SK-N-SH treated with all-trans-retinoic acid at 6 μM for 48 hours (cell line): ENCODE measurements around the gene AAR2.

Experiments used
- ARNTL ChIP-seq: fragments of 450-650 bp; formaldehyde crosslinking; IDR thresholded peaks from 2 replicates; pipeline ENCODE4 v1.5.0; 2020; ENCODE audit warnings: low read depth, mild to moderate bottlenecking, moderate library complexity, borderline replicate concordance
- CSDC2 ChIP-seq: fragments of 250-450 bp; sonication (Bioruptor Pico); IDR thresholded peaks from 2 replicates; pipeline ENCODE4 v1.5.0; 2020; ENCODE audit warnings: mild to moderate bottlenecking, moderate library complexity
- OSR1 ChIP-seq: fragments of 250-450 bp; sonication (Bioruptor Pico); IDR thresholded peaks from 2 replicates; pipeline ENCODE4 v1.8.0; 2022; ENCODE audit warnings: moderate library complexity, mild to moderate bottlenecking, inconsistent platforms
- RARB ChIP-seq: fragments of 250-450 bp; sonication (Bioruptor Pico); IDR thresholded peaks from 2 replicates; pipeline ENCODE4 v1.8.0; 2021; ENCODE audit warnings: mild to moderate bottlenecking, moderate library complexity
- SNAI2 ChIP-seq: fragments of 250-450 bp; sonication (Bioruptor Pico); IDR thresholded peaks from 2 replicates; pipeline ENCODE4 v1.5.0; 2020; ENCODE audit warnings: mild to moderate bottlenecking, moderate library complexity
- ZFP3 ChIP-seq: fragments of 250-450 bp; sonication (Bioruptor Pico); IDR thresholded peaks from 2 replicates; pipeline ENCODE4 v1.5.0; 2020; ENCODE audit warnings: mild to moderate bottlenecking, moderate library complexity
- ZNF8 ChIP-seq: fragments of 450-650 bp; formaldehyde crosslinking; IDR thresholded peaks from 2 replicates; pipeline ENCODE4 v1.5.0; 2020; ENCODE audit warnings: mild to moderate bottlenecking, moderate library complexity
- TF ChIP-seq, protein P1 (sequence below): fragments of 250-450 bp; sonication (Bioruptor Pico); IDR thresholded peaks from 2 replicates; pipeline ENCODE4 v1.5.1; 2021; ENCODE audit warnings: mild to moderate bottlenecking, moderate library complexity
- TF ChIP-seq, protein P2 (sequence below): fragments of 250-450 bp; sonication (Bioruptor Pico); IDR thresholded peaks from 2 replicates; pipeline ENCODE4 v1.5.1; 2020; ENCODE audit warnings: low read depth, mild to moderate bottlenecking, moderate library complexity
- TF ChIP-seq, protein P3 (sequence below): fragments of 250-450 bp; sonication (Bioruptor Pico); IDR thresholded peaks from 2 replicates; pipeline ENCODE4 v1.8.0; 2020; ENCODE audit warnings: mild to moderate bottlenecking, moderate library complexity, borderline replicate concordance

DNA sequence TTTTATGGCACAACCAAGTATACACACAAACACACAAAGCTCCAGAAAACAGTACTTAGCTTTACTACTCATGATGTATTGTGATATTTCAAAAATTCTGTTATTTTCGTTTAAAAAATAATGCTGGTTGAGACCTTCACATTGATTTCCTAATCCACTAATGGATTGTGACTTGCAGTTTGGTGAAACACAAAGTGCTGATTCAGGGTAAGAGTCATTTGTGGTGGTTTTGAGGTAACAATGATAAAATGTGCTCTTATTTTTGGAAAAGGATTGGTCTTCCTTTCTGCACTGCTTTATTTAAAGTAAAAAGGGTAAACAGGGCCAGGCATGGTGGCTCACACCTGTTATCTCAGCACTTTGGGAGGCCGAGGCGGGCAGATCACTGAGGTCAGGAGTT is 1.9 kb downstream of the AAR2 start:
- TF ChIP-seq, protein P1, sequence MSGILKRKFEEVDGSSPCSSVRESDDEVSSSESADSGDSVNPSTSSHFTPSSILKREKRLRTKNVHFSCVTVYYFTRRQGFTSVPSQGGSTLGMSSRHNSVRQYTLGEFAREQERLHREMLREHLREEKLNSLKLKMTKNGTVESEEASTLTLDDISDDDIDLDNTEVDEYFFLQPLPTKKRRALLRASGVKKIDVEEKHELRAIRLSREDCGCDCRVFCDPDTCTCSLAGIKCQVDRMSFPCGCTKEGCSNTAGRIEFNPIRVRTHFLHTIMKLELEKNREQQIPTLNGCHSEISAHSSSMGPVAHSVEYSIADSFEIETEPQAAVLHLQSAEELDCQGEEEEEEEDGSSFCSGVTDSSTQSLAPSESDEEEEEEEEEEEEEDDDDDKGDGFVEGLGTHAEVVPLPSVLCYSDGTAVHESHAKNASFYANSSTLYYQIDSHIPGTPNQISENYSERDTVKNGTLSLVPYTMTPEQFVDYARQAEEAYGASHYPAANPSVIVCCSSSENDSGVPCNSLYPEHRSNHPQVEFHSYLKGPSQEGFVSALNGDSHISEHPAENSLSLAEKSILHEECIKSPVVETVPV (CRISPR knock-in tag) = no peak
- TF ChIP-seq, protein P2, sequence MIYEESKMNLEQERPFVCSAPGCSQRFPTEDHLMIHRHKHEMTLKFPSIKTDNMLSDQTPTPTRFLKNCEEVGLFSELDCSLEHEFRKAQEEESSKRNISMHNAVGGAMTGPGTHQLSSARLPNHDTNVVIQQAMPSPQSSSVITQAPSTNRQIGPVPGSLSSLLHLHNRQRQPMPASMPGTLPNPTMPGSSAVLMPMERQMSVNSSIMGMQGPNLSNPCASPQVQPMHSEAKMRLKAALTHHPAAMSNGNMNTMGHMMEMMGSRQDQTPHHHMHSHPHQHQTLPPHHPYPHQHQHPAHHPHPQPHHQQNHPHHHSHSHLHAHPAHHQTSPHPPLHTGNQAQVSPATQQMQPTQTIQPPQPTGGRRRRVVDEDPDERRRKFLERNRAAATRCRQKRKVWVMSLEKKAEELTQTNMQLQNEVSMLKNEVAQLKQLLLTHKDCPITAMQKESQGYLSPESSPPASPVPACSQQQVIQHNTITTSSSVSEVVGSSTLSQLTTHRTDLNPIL = no peak
- no peak for TF ChIP-seq RARB (CRISPR knock-in tag)
- TF ChIP-seq ZNF8 (CRISPR knock-in tag) = no peak
- no peak for TF ChIP-seq ZFP3 (CRISPR knock-in tag)
- TF ChIP-seq ARNTL = no peak
- TF ChIP-seq OSR1 (CRISPR knock-in tag) = no peak
- TF ChIP-seq SNAI2 = no peak
- TF ChIP-seq, protein P3, sequence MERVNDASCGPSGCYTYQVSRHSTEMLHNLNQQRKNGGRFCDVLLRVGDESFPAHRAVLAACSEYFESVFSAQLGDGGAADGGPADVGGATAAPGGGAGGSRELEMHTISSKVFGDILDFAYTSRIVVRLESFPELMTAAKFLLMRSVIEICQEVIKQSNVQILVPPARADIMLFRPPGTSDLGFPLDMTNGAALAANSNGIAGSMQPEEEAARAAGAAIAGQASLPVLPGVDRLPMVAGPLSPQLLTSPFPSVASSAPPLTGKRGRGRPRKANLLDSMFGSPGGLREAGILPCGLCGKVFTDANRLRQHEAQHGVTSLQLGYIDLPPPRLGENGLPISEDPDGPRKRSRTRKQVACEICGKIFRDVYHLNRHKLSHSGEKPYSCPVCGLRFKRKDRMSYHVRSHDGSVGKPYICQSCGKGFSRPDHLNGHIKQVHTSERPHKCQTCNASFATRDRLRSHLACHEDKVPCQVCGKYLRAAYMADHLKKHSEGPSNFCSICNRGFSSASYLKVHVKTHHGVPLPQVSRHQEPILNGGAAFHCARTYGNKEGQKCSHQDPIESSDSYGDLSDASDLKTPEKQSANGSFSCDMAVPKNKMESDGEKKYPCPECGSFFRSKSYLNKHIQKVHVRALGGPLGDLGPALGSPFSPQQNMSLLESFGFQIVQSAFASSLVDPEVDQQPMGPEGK (CRISPR knock-in tag) = no peak
- no peak for TF ChIP-seq CSDC2 (CRISPR knock-in tag)
